NT2/D1 (cell line): ENCODE results near the gene PACSIN2.

Source experiments
- SUZ12 ChIP-seq: IDR thresholded peaks from 2 replicates; pipeline ENCODE4 v1.6.1; 2011; ENCODE audit not compliant: insufficient read length, insufficient read depth; ENCODE audit errors: extremely low read depth
- YY1 ChIP-seq: IDR thresholded peaks from 2 replicates; pipeline ENCODE4 v1.6.1; 2011; ENCODE audit not compliant: insufficient read length, insufficient read depth
- ZNF274 ChIP-seq: IDR thresholded peaks from 2 replicates; pipeline ENCODE4 v1.6.1; 2011; ENCODE audit warnings: mild to moderate bottlenecking, low read depth, low read length

DNA sequence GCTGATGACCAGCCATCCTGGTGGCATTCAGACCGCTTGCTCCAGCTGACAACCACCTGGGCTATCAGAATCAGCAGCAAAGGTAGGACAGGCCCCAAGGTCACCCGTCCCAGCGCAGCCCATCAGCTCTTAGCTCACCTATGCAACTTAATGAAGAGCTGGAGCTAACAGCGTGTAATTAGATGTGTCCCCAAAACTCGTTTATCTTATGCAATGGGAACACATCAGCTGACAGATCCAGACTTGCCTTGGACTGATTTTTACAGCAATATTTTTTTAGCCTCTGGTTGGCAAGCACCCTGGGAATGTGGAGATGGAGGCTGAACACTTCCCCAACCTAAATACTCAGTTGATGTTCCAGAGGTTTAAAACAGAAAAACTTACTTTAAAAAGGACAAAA, 76.0 kb downstream of the PACSIN2 start:
- TF ChIP-seq ZNF274 (no peak), YY1 (no peak), SUZ12 (no peak)
